ENCODE measurements around the gene KCND3. TPM values are rescaled to one million over a fixed set of nuclear protein-coding genes. Genes with fewer than 3 reads are reported as not detected.

KCND3 gene
- total RNA-seq, 4 donors from 2014 or later: 1.0 to 6.9 (median 3.9) TPM

DNA sequence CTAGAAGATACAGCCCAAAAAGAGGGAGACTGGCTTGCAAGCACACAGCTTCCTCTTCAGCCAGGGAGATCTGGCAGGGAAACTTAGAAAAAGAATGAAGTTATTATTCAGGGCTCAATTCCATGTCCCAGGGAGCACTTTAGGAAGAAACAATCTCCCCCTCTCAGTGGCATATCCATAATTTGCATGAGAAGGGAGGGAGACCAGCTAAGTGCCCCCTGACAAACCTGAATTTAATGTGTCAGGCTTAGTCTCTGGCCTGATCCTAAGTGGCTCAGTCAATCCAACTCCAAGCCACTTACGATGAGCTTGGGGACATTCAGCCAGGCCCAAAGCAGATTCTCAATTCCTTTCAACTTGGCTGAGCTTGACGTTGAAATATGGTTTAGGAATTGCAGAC, 17.7 kb upstream of the KCND3 start:
- no peaks in the 10 kb centered on the region for H3K4me1 ChIP-seq
- H3K27ac ChIP-seq: no peak overlapping the region
- DNase-seq (ENCODE audit: low spot score in 2 of 2): no peak
- H3K27me3 ChIP-seq: no peaks in the 10 kb centered on the region
- TF ChIP-seq, protein P1, sequence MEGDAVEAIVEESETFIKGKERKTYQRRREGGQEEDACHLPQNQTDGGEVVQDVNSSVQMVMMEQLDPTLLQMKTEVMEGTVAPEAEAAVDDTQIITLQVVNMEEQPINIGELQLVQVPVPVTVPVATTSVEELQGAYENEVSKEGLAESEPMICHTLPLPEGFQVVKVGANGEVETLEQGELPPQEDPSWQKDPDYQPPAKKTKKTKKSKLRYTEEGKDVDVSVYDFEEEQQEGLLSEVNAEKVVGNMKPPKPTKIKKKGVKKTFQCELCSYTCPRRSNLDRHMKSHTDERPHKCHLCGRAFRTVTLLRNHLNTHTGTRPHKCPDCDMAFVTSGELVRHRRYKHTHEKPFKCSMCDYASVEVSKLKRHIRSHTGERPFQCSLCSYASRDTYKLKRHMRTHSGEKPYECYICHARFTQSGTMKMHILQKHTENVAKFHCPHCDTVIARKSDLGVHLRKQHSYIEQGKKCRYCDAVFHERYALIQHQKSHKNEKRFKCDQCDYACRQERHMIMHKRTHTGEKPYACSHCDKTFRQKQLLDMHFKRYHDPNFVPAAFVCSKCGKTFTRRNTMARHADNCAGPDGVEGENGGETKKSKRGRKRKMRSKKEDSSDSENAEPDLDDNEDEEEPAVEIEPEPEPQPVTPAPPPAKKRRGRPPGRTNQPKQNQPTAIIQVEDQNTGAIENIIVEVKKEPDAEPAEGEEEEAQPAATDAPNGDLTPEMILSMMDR (IDR thresholded peaks at IDR 0.05): no peak
- TF ChIP-seq EP300 (IDR thresholded peaks at IDR 0.05): no peak
- no peak for TF ChIP-seq POLR2A (IDR thresholded peaks at IDR 0.05)
- no peaks in the 10 kb centered on the region for H3K9me3 ChIP-seq
- no peak overlapping the region for H3K4me3 ChIP-seq
- 71 to 78% methylated on average over 2 of the region's 2 CpGs for WGBS, 2 donors
- no peaks in the 10 kb centered on the region for H3K36me3 ChIP-seq

DNA sequence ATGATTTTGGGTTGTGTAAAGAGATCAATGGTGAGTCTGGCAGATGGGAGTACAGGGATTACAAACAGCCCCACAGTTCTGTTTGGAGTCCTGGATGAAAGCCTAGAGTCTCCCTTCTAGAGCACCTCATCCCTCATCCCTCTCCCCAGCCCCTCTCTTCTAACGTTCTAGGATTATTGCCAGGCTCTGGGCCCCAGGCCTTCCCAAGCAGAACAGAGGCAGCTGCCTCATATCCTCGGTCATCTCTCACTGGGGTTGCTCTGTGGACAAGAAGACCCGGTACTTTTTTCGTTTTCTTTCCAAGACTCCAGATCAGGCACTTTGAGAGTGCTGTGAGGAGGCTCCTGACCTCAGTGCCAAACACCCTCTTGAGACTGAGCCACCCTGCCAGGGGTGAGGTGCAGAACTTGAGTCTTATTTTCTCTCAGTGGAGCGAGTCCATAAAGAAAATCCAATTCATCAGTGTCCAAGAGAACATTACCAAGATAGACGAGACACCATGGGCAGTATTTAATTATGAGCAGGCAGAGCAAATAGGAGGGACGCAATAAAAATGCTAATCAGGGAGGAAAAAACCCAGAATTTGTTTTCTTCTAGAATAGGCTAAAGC, 17.1 kb upstream of the KCND3 start:
- Histone ChIP-seq H3K4me3 (no peak overlapping the region), H3K27me3 (no peaks in the 10 kb centered on the region), H3K27ac (no peak overlapping the region), H3K9me3 (no peaks in the 10 kb centered on the region), H3K4me1 (no peaks in the 10 kb centered on the region), H3K36me3 (no peaks in the 10 kb centered on the region)
- no peak for TF ChIP-seq POLR2A (IDR thresholded peaks at IDR 0.05)
- no peak for TF ChIP-seq EP300 (IDR thresholded peaks at IDR 0.05)
- TF ChIP-seq, protein P1 (IDR thresholded peaks at IDR 0.05): no peak
- DNase-seq (ENCODE audit: low spot score in 2 of 2): no peak
- WGBS, 2 donors: 68 to 75% methylated on average over 7 of the region's 7 CpGs

DNA sequence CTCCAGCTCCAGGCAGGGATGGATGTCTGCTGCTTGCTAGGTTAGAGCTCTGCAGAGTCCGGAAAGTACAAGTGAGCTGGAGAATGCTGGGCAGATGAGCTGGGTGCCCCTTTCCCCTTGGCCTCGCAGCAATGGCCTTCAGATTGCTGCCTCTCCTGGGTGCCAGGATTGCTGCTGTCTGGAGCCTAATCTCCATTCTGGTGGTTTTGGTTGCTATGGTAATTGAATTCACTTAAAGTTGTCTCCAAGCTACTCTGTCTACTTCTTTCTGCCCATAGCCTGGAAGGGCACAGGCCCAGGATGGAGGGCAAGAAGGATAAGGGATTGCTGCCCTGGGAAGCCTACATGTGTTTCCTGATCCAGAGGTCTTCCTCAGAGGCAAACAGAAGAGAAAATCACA, 14.6 kb upstream of the KCND3 start:
- Histone ChIP-seq H3K27ac (no peak overlapping the region), H3K4me1 (no peaks in the 10 kb centered on the region), H3K4me3 (no peak overlapping the region), H3K27me3 (no peaks in the 10 kb centered on the region), H3K36me3 (no peaks in the 10 kb centered on the region), H3K9me3 (no peaks in the 10 kb centered on the region)
- TF ChIP-seq POLR2A (IDR thresholded peaks at IDR 0.05) (no peak), EP300 (IDR thresholded peaks at IDR 0.05) (no peak)
- TF ChIP-seq, protein P1 (IDR thresholded peaks at IDR 0.05): no peak
- 60 to 72% methylated on average over 2 of the region's 2 CpGs for WGBS, 2 donors
- no peak for DNase-seq (ENCODE audit: low spot score in 2 of 2)

DNA sequence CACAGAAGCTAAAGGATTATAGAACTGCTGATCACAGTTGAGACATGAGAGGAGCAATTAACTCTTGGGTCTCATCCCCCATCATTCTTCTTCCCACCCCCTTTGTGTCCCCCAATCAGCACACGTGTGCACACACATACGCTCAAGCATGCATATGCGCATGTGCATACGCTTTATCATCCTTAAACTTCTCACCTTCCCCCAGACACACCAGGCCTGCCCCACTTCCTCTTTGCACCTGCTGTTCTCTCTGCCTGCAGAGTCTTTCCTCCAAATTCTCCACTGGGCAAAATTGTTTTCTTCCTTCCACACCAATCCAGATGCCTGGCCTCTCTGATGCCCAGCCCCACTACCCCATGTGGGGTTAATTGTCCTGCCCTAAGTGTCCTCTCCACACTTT, 13.0 kb upstream of the KCND3 start:
- H3K27me3 ChIP-seq: peaks cover 0 to 6% of the 10 kb centered on the region in 2 donors
- no peaks in the 10 kb centered on the region for H3K9me3 ChIP-seq
- H3K4me1 ChIP-seq: no peaks in the 10 kb centered on the region
- no peak for DNase-seq (ENCODE audit: low spot score in 2 of 2)
- no peaks in the 10 kb centered on the region for H3K36me3 ChIP-seq
- 77 to 78% methylated on average over 4 of the region's 4 CpGs for WGBS, 2 donors
- H3K27ac ChIP-seq: no peak overlapping the region
- H3K4me3 ChIP-seq: no peak overlapping the region
- no peak for TF ChIP-seq POLR2A (IDR thresholded peaks at IDR 0.05)
- TF ChIP-seq, protein P1 (IDR thresholded peaks at IDR 0.05): no peak
- no peak for TF ChIP-seq EP300 (IDR thresholded peaks at IDR 0.05)

DNA sequence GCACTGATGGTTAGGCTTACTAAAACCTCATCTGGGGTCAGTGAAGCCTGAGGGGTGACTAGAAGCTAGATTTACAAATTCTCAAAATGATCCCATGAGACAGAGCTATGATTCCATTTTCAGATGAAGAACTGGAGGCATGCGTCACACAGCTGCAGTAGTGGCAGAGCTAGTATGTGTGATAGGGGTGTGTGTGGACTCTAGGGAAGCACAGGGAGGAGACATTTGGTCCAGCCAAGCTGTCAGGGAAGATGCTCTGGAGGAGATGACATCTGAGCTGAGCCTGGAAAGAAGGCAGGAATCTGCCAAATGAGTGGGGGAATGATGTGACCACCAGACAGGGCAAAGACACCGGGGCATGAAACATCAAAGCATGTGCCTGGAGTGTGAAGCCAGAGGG, 12.0 kb upstream of the KCND3 start:
- peaks cover 0 to 6% of the 10 kb centered on the region in 2 donors for H3K27me3 ChIP-seq
- TF ChIP-seq EP300 (IDR thresholded peaks at IDR 0.05) (no peak), POLR2A (IDR thresholded peaks at IDR 0.05) (no peak)
- TF ChIP-seq, protein P1 (IDR thresholded peaks at IDR 0.05): no peak
- H3K36me3 ChIP-seq: no peaks in the 10 kb centered on the region
- H3K27ac ChIP-seq: no peak overlapping the region
- no peaks in the 10 kb centered on the region for H3K4me1 ChIP-seq
- no peaks in the 10 kb centered on the region for H3K9me3 ChIP-seq
- WGBS, 2 donors: 50 to 56% methylated on average over 2 of the region's 2 CpGs
- no peak for DNase-seq (ENCODE audit: low spot score in 2 of 2)
- H3K4me3 ChIP-seq: no peak overlapping the region

Data from tibial nerve (tissue), 4 donors.